GM12878 (cell line): ENCODE measurements around the gene ZBTB32. TPM values are rescaled to one million over a fixed set of nuclear protein-coding genes. Genes with fewer than 3 reads are reported as not detected.
A peak's percentile ranks its signal among the peaks of the same experiment; 100 is the strongest.

Source experiments
- BCLAF1 ChIP-seq: fragments of 450-650 bp; IDR thresholded peaks from 2 replicates; pipeline ENCODE4 v1.6.1; 2017; ENCODE audit warnings: antibody characterized with exemption, mild to moderate bottlenecking, moderate library complexity
- BHLHE40 ChIP-seq, 2 experiments: fragments of 450-650 bp in 1 of 2; IDR thresholded peaks; 2 replicates each; pipeline ENCODE4 v1.6.1; 2011 to 2017; ENCODE audit warnings: low read depth in 2 of 2, borderline replicate concordance in 1 of 2, improper control_type of control experiment in 1 of 2, low read length in 1 of 2, mild to moderate bottlenecking in 1 of 2
- BRCA1 ChIP-seq: IDR thresholded peaks from 2 replicates; pipeline ENCODE4 v1.6.1; 2011; ENCODE audit warnings: low read depth, low read length, improper control_type of control experiment
- HCFC1 ChIP-seq: fragments of 150-350 bp; IDR thresholded peaks from 2 replicates; pipeline ENCODE4 v1.6.1; 2014; ENCODE audit warnings: low read length
- HDGF ChIP-seq: fragments of 450-650 bp; IDR thresholded peaks from 2 replicates; pipeline ENCODE4 v1.6.1; 2016; ENCODE audit warnings: antibody characterized with exemption
- MAX ChIP-seq: IDR thresholded peaks from 2 replicates; pipeline ENCODE4 v1.6.1; 2012; ENCODE audit warnings: low read depth, low read length, improper control_type of control experiment
- MEF2A ChIP-seq: IDR thresholded peaks from 2 replicates; pipeline ENCODE4 v1.6.1; 2011; ENCODE audit warnings: low read depth, mild to moderate bottlenecking, low read length, moderate library complexity; ENCODE audit not compliant: insufficient read depth
- PBX3 ChIP-seq: IDR thresholded peaks from 2 replicates; pipeline ENCODE4 v1.6.1; 2011; ENCODE audit warnings: mild to moderate bottlenecking, low read depth, low read length, moderate library complexity; ENCODE audit not compliant: insufficient replicate concordance
- POLR2A ChIP-seq: IDR thresholded peaks from 2 replicates; pipeline ENCODE4 v1.6.1; 2011; ENCODE audit warnings: low read depth, mild to moderate bottlenecking, low read length
- POLR2AphosphoS5 ChIP-seq: IDR thresholded peaks from 2 replicates; pipeline ENCODE4 v1.6.1; 2011; ENCODE audit warnings: mild to moderate bottlenecking, low read length, inconsistent platforms
- RFX5 ChIP-seq: IDR thresholded peaks from 2 replicates; pipeline ENCODE4 v1.6.1; 2011; ENCODE audit warnings: low read depth, low read length, improper control_type of control experiment
- SPI1 ChIP-seq: IDR thresholded peaks from 2 replicates; pipeline ENCODE4 v1.6.1; 2011; ENCODE audit warnings: low read depth, mild to moderate bottlenecking, low read length, moderate library complexity, borderline replicate concordance; ENCODE audit not compliant: insufficient read depth
- STAT3 ChIP-seq: IDR thresholded peaks from 2 replicates; pipeline ENCODE4 v1.6.1; 2011; ENCODE audit warnings: low read depth, low read length, improper control_type of control experiment
- TBL1XR1 ChIP-seq: IDR thresholded peaks from 2 replicates; pipeline ENCODE4 v1.6.1; 2012; ENCODE audit warnings: low read depth, low read length, improper control_type of control experiment
- ZSCAN29 ChIP-seq: fragments of 450-650 bp; IDR thresholded peaks from 2 replicates; pipeline ENCODE4 v1.6.1; 2017; ENCODE audit warnings: mild to moderate bottlenecking, moderate library complexity
- polyA plus RNA-seq, 11 experiments: library from polyadenylated mRNA; depleted of rRNA in 4 of 11; unstranded in 6 of 11; stranded (reverse) in 5 of 11; fragments of >200 nt; fragmentation: Nextera tagmentation in 4 of 11; fragmentation: Illumina TruSeq in 1 of 11; extraction: Ambion mirVana in 4 of 11; extraction: Trizol in 1 of 11; gene quantifications; 1 replicate in 1 of 11; 2 replicates in 10 of 11; pipeline versions ENCODE4 v1.2.1 to v1.2.3, GENCODE V29; 2011 to 2016; ENCODE audit warnings: inconsistent platforms in 2 of 11, missing spikeins in 2 of 11, low read depth in 1 of 11
- total RNA-seq, 4 experiments: library from RNA; depleted of rRNA in 3 of 4; stranded (reverse); fragments of >200 nt in 3 of 4; fragmentation: Illumina TruSeq in 1 of 4; extraction: Trizol in 1 of 4; gene quantifications; 2 replicates each; pipeline versions ENCODE4 v1.2.1 to v1.2.3, GENCODE V29; 2013 to 2021
- TF ChIP-seq, protein P1 (sequence below), 3 experiments: IDR thresholded peaks in 2 of 3; conservative IDR thresholded peaks in 1 of 3; 2 replicates each; pipeline ENCODE4 v1.5.1; 2011; ENCODE audit warnings: low read depth in 3 of 3, low read length in 3 of 3, mild to moderate bottlenecking in 3 of 3, control low read depth in 2 of 3, moderate library complexity in 2 of 3, inconsistent platforms in 1 of 3, mixed read lengths in 1 of 3; ENCODE audit not compliant: control insufficient read depth in 2 of 3, insufficient read depth in 1 of 3; ENCODE audit errors: extremely low read depth in 1 of 3
- TF ChIP-seq, protein P2 (sequence below): fragments of 450-650 bp; IDR thresholded peaks from 2 replicates; pipeline ENCODE4 v1.6.1; 2017; ENCODE audit warnings: mild to moderate bottlenecking, low read depth, inconsistent platforms; ENCODE audit not compliant: poor library complexity, severe bottlenecking
- TF ChIP-seq, protein P3 (sequence below): fragments of 450-650 bp; IDR thresholded peaks from 2 replicates; pipeline ENCODE4 v1.6.1; 2017; ENCODE audit warnings: low read depth, mild to moderate bottlenecking, moderate library complexity

The ZBTB32 gene
- total and polyA plus RNA-seq, 10 of the 15 experiments (the other 5 are each of a cell fraction or from before 2014, with no cell fraction given), result 1.0 to 46.7 (median 16.0) TPM

- TF ChIP-seq BCLAF1 (no peak), BHLHE40 (IDR thresholded peaks at IDR 0.05; ENCODE audit: borderline replicate concordance in 1 of 2, low read depth in 2 of 2, low read length in 1 of 2) (peak in 1 of 2 experiments; percentile 45; a peak in 2 of 4 replicates), SPI1 (peak; percentile 45; the same call in 1 of the 2 replicates), PBX3 (peak; percentile 46), MAX (no peak; the same call in 1 of the 2 replicates), HDGF (no peak), POLR2A (peak; percentile 79), BRCA1 (no peak), STAT3 (no peak), RFX5 (0 out of 2 replicates have a peak, but pooled peaks have one; percentile 21), TBL1XR1 (no peak), MEF2A (no peak), ZSCAN29 (no peak), POLR2AphosphoS5 (peak; percentile 81), HCFC1 (no peak)
- TF ChIP-seq, protein P1, sequence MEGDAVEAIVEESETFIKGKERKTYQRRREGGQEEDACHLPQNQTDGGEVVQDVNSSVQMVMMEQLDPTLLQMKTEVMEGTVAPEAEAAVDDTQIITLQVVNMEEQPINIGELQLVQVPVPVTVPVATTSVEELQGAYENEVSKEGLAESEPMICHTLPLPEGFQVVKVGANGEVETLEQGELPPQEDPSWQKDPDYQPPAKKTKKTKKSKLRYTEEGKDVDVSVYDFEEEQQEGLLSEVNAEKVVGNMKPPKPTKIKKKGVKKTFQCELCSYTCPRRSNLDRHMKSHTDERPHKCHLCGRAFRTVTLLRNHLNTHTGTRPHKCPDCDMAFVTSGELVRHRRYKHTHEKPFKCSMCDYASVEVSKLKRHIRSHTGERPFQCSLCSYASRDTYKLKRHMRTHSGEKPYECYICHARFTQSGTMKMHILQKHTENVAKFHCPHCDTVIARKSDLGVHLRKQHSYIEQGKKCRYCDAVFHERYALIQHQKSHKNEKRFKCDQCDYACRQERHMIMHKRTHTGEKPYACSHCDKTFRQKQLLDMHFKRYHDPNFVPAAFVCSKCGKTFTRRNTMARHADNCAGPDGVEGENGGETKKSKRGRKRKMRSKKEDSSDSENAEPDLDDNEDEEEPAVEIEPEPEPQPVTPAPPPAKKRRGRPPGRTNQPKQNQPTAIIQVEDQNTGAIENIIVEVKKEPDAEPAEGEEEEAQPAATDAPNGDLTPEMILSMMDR (IDR thresholded peaks at IDR 0.05 in 2 of 3, conservative IDR thresholded peaks at IDR 0.05 in 1 of 3; ENCODE audit: control insufficient read depth in 2 of 3, extremely low read depth in 1 of 3, insufficient read depth in 1 of 3, low read depth in 3 of 3, low read length in 3 of 3), result peak; percentile 13 to 38 (median 24); a peak in 3 of 6 replicates
- TF ChIP-seq, protein P2, sequence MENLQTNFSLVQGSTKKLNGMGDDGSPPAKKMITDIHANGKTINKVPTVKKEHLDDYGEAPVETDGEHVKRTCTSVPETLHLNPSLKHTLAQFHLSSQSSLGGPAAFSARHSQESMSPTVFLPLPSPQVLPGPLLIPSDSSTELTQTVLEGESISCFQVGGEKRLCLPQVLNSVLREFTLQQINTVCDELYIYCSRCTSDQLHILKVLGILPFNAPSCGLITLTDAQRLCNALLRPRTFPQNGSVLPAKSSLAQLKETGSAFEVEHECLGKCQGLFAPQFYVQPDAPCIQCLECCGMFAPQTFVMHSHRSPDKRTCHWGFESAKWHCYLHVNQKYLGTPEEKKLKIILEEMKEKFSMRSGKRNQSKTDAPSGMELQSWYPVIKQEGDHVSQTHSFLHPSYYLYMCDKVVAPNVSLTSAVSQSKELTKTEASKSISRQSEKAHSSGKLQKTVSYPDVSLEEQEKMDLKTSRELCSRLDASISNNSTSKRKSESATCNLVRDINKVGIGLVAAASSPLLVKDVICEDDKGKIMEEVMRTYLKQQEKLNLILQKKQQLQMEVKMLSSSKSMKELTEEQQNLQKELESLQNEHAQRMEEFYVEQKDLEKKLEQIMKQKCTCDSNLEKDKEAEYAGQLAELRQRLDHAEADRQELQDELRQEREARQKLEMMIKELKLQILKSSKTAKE, result no peak
- TF ChIP-seq, protein P3, sequence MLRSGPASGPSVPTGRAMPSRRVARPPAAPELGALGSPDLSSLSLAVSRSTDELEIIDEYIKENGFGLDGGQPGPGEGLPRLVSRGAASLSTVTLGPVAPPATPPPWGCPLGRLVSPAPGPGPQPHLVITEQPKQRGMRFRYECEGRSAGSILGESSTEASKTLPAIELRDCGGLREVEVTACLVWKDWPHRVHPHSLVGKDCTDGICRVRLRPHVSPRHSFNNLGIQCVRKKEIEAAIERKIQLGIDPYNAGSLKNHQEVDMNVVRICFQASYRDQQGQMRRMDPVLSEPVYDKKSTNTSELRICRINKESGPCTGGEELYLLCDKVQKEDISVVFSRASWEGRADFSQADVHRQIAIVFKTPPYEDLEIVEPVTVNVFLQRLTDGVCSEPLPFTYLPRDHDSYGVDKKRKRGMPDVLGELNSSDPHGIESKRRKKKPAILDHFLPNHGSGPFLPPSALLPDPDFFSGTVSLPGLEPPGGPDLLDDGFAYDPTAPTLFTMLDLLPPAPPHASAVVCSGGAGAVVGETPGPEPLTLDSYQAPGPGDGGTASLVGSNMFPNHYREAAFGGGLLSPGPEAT, result peak; percentile 77
Observed at GRCh38 chr19:35744430-35745327, 40.3 kb downstream of the ZBTB32 start (continued).
